Spleen (tissue), 11 donors: ENCODE measurements around the gene KCNAB2. TPM values are rescaled to one million over a fixed set of nuclear protein-coding genes. Genes with fewer than 3 reads are reported as not detected.

Experiments
- DNase-seq: peaks from one replicate; pipeline ENCODE4 v3.0.0-alpha.2; 2020
- H3K27ac ChIP-seq, 8 donors: fragments of 200-600 bp; sonication (generic) in 7 of 8; 1 replicate in 4 of 8; 2 replicates in 4 of 8; pipeline versions ENCODE4 v1.5.0 to v1.8.0; 2016 to 2021; ENCODE audit warnings: inconsistent platforms in 4 of 8, mild to moderate bottlenecking in 4 of 8, moderate library complexity in 1 of 8
- H3K27me3 ChIP-seq, 7 donors: fragments of 200-600 bp; sonication (generic) in 6 of 7; replicated peaks in 1 of 7; 1 replicate in 4 of 7; 2 replicates in 3 of 7; pipeline versions ENCODE4 v1.5.0 to v1.8.0; 2016 to 2021; ENCODE audit warnings: inconsistent platforms in 3 of 7, mild to moderate bottlenecking in 1 of 7
- H3K36me3 ChIP-seq, 6 donors: fragments of 200-600 bp; sonication (generic) in 5 of 6; 1 replicate in 4 of 6; 2 replicates in 2 of 6; pipeline versions ENCODE4 v1.5.0 to v1.8.0; 2016 to 2021; ENCODE audit warnings: inconsistent platforms in 2 of 6
- H3K4me1 ChIP-seq, 6 donors: fragments of 200-600 bp; sonication (generic) in 5 of 6; 1 replicate in 3 of 6; 2 replicates in 3 of 6; pipeline versions ENCODE4 v1.5.0 to v1.8.0; 2016 to 2021; ENCODE audit warnings: inconsistent platforms in 3 of 6
- H3K4me3 ChIP-seq, 8 donors: fragments of 200-600 bp; sonication (generic) in 7 of 8; 1 replicate in 4 of 8; 2 replicates in 4 of 8; pipeline versions ENCODE4 v1.5.0 to v1.8.0; 2016 to 2021; ENCODE audit warnings: inconsistent platforms in 4 of 8, mild to moderate bottlenecking in 4 of 8, moderate library complexity in 2 of 8
- H3K9me3 ChIP-seq, 8 donors: fragments of 200-600 bp; sonication (generic) in 7 of 8; 1 replicate in 4 of 8; 2 replicates in 4 of 8; pipeline versions ENCODE4 v1.5.0 to v1.8.0; 2016 to 2021; ENCODE audit warnings: inconsistent platforms in 4 of 8
- CTCF ChIP-seq, 11 experiments: fragments of 200-600 bp in 7 of 11; fragments of 450-650 bp in 4 of 11; sonication (generic) in 4 of 11; IDR thresholded peaks in 8 of 11; conservative IDR thresholded peaks in 3 of 11; 1 replicate in 7 of 11; 2 replicates in 4 of 11; pipeline versions ENCODE4 v1.4.0 to v1.8.0; 2016 to 2021; ENCODE audit warnings: antibody characterized with exemption in 11 of 11, inconsistent platforms in 4 of 11, mild to moderate bottlenecking in 1 of 11
- POLR2A ChIP-seq, 3 donors: fragments of 450-650 bp; IDR thresholded peaks; one replicate each; pipeline ENCODE4 v1.5.1; 2017; ENCODE audit warnings: antibody characterized with exemption in 3 of 3, mild to moderate bottlenecking in 1 of 3
- POLR2AphosphoS5 ChIP-seq, 3 donors: sonication (generic); formaldehyde crosslinking; IDR thresholded peaks; one replicate each; pipeline ENCODE4 v1.5.1; 2017; ENCODE audit warnings: antibody characterized with exemption in 3 of 3
- WGBS, 5 donors: extraction: QIAGEN DNeasy Blood & Tissue Kit in 3 of 5; methylation state at CpG; one replicate each; pipeline versions ENCODE4 v1.1.5 to v1.1.7; 2013 to 2018; 5-methylcytosine and 5-hydroxymethylcytosine counted together
- intact Hi-C: fragments of 100-400 bp; cut with DNase I; formaldehyde crosslinking; loops from one replicate; pipeline ENCODE4 v1.15.0; 2023; ENCODE audit warnings: low total_unique reads
- polyA plus RNA-seq, 3 donors: library from polyadenylated mRNA; stranded (reverse); fragments of 200-250 nt; gene quantifications; one replicate each; pipeline ENCODE4 v1.2.1, GENCODE V29; 2013
- total RNA-seq, 7 donors: library from RNA; depleted of rRNA in 3 of 7; stranded (reverse); fragments of >200 nt in 3 of 7; fragmentation: NEBNext Ultra II Directional in 4 of 7; extraction: Animal tissue kit (Norgen Biotek cat#: 25700) in 4 of 7; gene quantifications; one replicate each; pipeline versions ENCODE4 v1.1.0 to v1.2.1, GENCODE V29; 2016 to 2021
- donor health status: healthy with polysubstance abuse.
- donor health status: DM: no; HTN: no; CAD: no; lungs with moderate emphysema.
- donor health status: DM: no; HTN: no; CAD: no.
- donor health status: Bipolar disorder and iron deficiency.
- donor health status: healthy.
- donor health status: DM: no; HTN: no; CAD: no.
- donor health status: DM: yes; HTN: yes; CAD: no.

The KCNAB2 gene
- total and polyA plus RNA-seq, 10 donors = 23.2 to 135 (median 94.0) TPM

DNA sequence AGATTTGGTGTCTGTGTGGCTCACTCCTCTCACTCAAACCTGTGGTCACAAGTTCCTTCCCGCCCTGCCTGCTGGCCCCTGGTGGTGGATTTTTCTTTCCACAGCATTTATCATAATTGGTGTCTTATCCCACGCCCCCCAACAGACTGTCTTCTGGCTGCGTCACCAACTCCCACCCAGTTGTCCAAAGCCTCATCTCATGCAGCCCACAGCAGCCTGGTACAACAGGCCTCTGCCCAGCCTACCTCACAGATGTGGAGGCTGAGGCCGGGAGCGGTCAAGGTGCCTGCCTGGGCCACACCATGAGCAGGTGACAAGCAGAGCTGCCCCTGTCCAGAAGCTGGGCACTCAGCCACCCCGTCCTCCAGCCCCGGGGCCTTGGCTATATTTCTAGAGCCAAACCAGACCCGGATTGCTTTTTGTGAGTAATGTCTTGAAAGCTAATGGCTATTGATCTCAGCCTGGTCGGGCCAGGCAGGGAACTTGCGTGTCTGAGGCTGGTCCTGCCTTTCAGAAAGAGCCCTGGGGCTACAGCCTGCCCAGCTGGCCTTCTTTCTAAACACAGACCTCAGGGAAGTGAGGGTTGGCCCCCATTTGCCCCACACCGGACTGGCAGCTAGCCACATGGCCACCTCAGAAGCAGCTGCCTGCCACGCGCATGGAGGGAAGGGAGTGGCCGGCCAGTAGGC, 2.6 kb downstream of the KCNAB2 start:
- Histone ChIP-seq H3K36me3 (peaks cover 0 to 94% (median 15%) of the 10 kb centered on the region in 6 donors), H3K27ac (no peak overlapping the region), H3K4me1 (no peaks in the 10 kb centered on the region), H3K4me3 (no peak overlapping the region), H3K9me3 (no peaks in the 10 kb centered on the region), H3K27me3 (no peaks in the 10 kb centered on the region)
- intact Hi-C loops = no loop called here
- 86 to 94% (median 88%) methylated on average over 10 to 14 of the region's 14 CpGs for WGBS, 5 donors
- no peak for DNase-seq
- TF ChIP-seq POLR2A (IDR thresholded peaks at IDR 0.05) = no peak
- TF ChIP-seq POLR2AphosphoS5 (IDR thresholded peaks at IDR 0.05) = no peak
- TF ChIP-seq CTCF (IDR thresholded peaks at IDR 0.05 in 8 of 11, conservative IDR thresholded peaks at IDR 0.05 in 3 of 11) = no peak

- Histone ChIP-seq H3K4me1 (no peaks in the 10 kb centered on the region), H3K9me3 (no peaks in the 10 kb centered on the region), H3K27ac (no peak overlapping the region), H3K27me3 (no peaks in the 10 kb centered on the region), H3K4me3 (no peak overlapping the region), H3K36me3 (peaks cover 0 to 93% (median 13%) of the 10 kb centered on the region in 6 donors)
- WGBS, 5 donors = 76 to 87% (median 85%) methylated on average over 5 to 6 of the region's 6 CpGs
- no peak for DNase-seq
- intact Hi-C loops = no loop called here
- TF ChIP-seq POLR2A (IDR thresholded peaks at IDR 0.05) = no peak
- no peak for TF ChIP-seq CTCF (IDR thresholded peaks at IDR 0.05 in 8 of 11, conservative IDR thresholded peaks at IDR 0.05 in 3 of 11)
- TF ChIP-seq POLR2AphosphoS5 (IDR thresholded peaks at IDR 0.05) = no peak
Measured at GRCh38 chr1:6049419-6049818, 3.7 kb downstream of the KCNAB2 start.

- intact Hi-C loops = no loop called here
- Histone ChIP-seq H3K27me3 (no peaks in the 10 kb centered on the region), H3K4me1 (peaks cover 0 to 12% (median 1%) of the 10 kb centered on the region in 6 donors), H3K4me3 (no peak overlapping the region), H3K36me3 (peaks cover 0 to 81% (median 13%) of the 10 kb centered on the region in 6 donors), H3K9me3 (no peaks in the 10 kb centered on the region), H3K27ac (no peak overlapping the region)
- 95 to 98% (median 96%) methylated on average over 11 to 23 of the region's 23 CpGs for WGBS, 5 donors
- no peak for DNase-seq
- TF ChIP-seq CTCF (IDR thresholded peaks at IDR 0.05 in 8 of 11, conservative IDR thresholded peaks at IDR 0.05 in 3 of 11) (no peak), POLR2AphosphoS5 (IDR thresholded peaks at IDR 0.05) (peak in 1 of 3 donors; percentile 21)
Measured at GRCh38 chr1:6051423-6051822, 5.7 kb downstream of the KCNAB2 start.

DNA sequence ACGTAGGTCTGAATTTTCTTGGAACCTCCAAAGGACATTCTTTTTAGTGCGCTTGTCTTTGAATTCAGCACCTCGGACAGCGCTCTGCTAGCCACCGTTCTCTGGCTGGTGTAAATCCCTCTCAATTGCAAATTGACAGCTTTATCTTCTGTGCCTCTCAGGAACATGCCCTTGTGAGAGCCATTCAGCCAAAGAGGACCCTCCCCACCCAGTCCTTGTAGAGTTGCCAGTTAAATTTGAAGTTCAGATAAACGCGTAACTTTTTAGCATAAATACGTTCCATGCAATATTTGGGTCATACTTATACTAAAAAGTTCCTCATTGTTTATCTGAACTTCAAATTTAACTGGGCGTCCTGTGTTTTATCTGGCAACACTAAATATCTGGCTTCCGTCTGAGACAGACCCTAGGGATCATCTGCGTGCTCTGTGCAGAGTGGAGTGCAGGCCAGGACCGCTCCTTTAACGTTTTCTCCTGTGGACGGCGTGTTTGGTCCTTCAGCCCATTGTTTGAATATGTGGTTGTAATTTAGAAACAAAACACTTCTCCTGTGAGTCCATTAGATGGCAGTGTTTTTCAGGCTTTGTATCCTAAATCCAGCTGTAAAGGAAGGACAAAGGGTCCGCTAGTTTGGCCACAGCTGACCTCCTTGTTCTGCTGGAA, 7.0 kb downstream of the KCNAB2 start:
- Histone ChIP-seq H3K27me3 (no peaks in the 10 kb centered on the region), H3K27ac (no peak overlapping the region), H3K36me3 (peaks cover 0 to 82% (median 13%) of the 10 kb centered on the region in 6 donors), H3K4me1 (peaks cover 0 to 24% (median 10%) of the 10 kb centered on the region in 6 donors), H3K4me3 (no peak overlapping the region), H3K9me3 (no peaks in the 10 kb centered on the region)
- 50 to 70% (median 54%) methylated on average over 16 of the region's 16 CpGs for WGBS, 5 donors
- DNase-seq = no peak
- TF ChIP-seq CTCF (IDR thresholded peaks at IDR 0.05 in 8 of 11, conservative IDR thresholded peaks at IDR 0.05 in 3 of 11) (peak in 7 of 11 experiments; percentile 12 to 43 (median 26)), POLR2A (IDR thresholded peaks at IDR 0.05) (no peak)
- intact Hi-C loops = no loop called here
